Pancreas (tissue), 10 donors: ENCODE results near the gene IP6K1. TPM values are rescaled to one million over a fixed set of nuclear protein-coding genes. Genes with fewer than 3 reads are reported as not detected.
A peak's percentile ranks its signal among the peaks of the same experiment; 100 is the strongest.

Experiments used
- ATAC-seq, 4 donors: fragments of 200-7000 bp; cut with Tn5 transposase; one replicate each; pipeline versions ENCODE4 v1.8.0 to v1.9.1; 2020; ENCODE audit warnings: mild to moderate bottlenecking in 4 of 4, moderate library complexity in 4 of 4
- DNase-seq, 6 donors: peaks; one replicate each; pipeline ENCODE4 v3.0.0-alpha.2; 2020
- FAIRE-seq: peaks from 2 replicates; lab custom pipeline; 2012; peaks lifted over from hg19 to GRCh38; lab: Jason Lieb, UNC
- H3K27ac ChIP-seq, 4 donors: fragments of 200-600 bp; sonication (generic); 1 replicate in 3 of 4; 2 replicates in 1 of 4; pipeline versions ENCODE4 v1.5.0 to v1.8.0; 2020
- H3K27me3 ChIP-seq, 4 donors: fragments of 200-600 bp; one replicate each; pipeline ENCODE4 v1.8.0; 2021
- H3K36me3 ChIP-seq, 3 donors: fragments of 200-600 bp; sonication (generic) in 1 of 3; one replicate each; pipeline versions ENCODE4 v1.5.0 to v1.8.0; 2020 to 2021
- H3K4me1 ChIP-seq, 3 donors: fragments of 200-600 bp; one replicate each; pipeline ENCODE4 v1.8.0; 2021
- H3K4me3 ChIP-seq, 4 donors: fragments of 200-600 bp; sonication (generic) in 2 of 4; one replicate each; pipeline versions ENCODE4 v1.5.0 to v1.8.0; 2020 to 2021
- H3K9me3 ChIP-seq, 4 donors: fragments of 200-600 bp; one replicate each; pipeline ENCODE4 v1.8.0; 2021
- CTCF ChIP-seq, 4 donors: fragments of 200-600 bp; sonication (generic) in 3 of 4; IDR thresholded peaks; one replicate each; pipeline versions ENCODE4 v1.5.0 to v1.8.0; 2021; ENCODE audit warnings: antibody characterized with exemption in 4 of 4
- WGBS, 2 donors: extraction: QIAGEN DNeasy Blood & Tissue Kit; methylation state at CpG; one replicate each; pipeline ENCODE4 v1.1.7; 2013; 5-methylcytosine and 5-hydroxymethylcytosine counted together
- intact Hi-C, 3 donors: fragments of 100-400 bp; cut with DNase I; formaldehyde crosslinking; loops; one replicate each; pipeline versions ENCODE4 v1.11.1 to v1.14.2; 2022
- polyA plus RNA-seq, 2 donors: library from polyadenylated mRNA; stranded (reverse); fragments of 200-250 nt; gene quantifications; one replicate each; pipeline ENCODE4 v1.2.3, GENCODE V29; 2013
- total RNA-seq, 6 donors: library from RNA; stranded (reverse); fragmentation: NEBNext Ultra II Directional in 4 of 6; extraction: Animal tissue kit (Norgen Biotek cat#: 25700) in 4 of 6; gene quantifications; one replicate each; pipeline versions ENCODE4 v1.2.1 to v1.2.4, GENCODE V29; 2021 to 2023
- donor health status: healthy with polysubstance abuse.
- donor health status: DM: no; HTN: no; CAD: no; lungs with moderate emphysema.
- donor health status: DM: no; HTN: no; CAD: no.
- donor health status: control.
- donor health status: control.
- donor health status: Bipolar disorder and iron deficiency.
- donor health status: DM: yes; HTN: yes; CAD: no.
- donor health status: DM: no; HTN: no; CAD: no.
- donor health status: DM: no; HTN: no; CAD: no.
- donor health status: DM: yes; HTN: yes; CAD: no.

The IP6K1 gene
- total and polyA plus RNA-seq, 8 donors: 11.2 to 28.5 (median 15.2) TPM

GRCh38 chr3:49727154-49727923, 59.0 kb downstream of the IP6K1 start:
- peaks cover 4 to 10% (median 10%) of the 10 kb centered on the region in 3 donors for H3K4me1 ChIP-seq
- no peak overlapping the region for H3K27ac ChIP-seq
- DNase-seq: peak in 2 of 6 donors; percentile 13 to 71
- no peaks in the 10 kb centered on the region for H3K27me3 ChIP-seq
- TF ChIP-seq CTCF (IDR thresholded peaks at IDR 0.05): no peak
- H3K9me3 ChIP-seq: no peaks in the 10 kb centered on the region
- no peak for FAIRE-seq
- peaks cover 0 to 36% (median 8%) of the 10 kb centered on the region in 3 donors for H3K36me3 ChIP-seq
- 88 to 90% methylated on average over 19 of the region's 19 CpGs for WGBS, 2 donors
- ATAC-seq: no peak
- H3K4me3 ChIP-seq: no peak overlapping the region
- intact Hi-C loops: no loop called here

DNA sequence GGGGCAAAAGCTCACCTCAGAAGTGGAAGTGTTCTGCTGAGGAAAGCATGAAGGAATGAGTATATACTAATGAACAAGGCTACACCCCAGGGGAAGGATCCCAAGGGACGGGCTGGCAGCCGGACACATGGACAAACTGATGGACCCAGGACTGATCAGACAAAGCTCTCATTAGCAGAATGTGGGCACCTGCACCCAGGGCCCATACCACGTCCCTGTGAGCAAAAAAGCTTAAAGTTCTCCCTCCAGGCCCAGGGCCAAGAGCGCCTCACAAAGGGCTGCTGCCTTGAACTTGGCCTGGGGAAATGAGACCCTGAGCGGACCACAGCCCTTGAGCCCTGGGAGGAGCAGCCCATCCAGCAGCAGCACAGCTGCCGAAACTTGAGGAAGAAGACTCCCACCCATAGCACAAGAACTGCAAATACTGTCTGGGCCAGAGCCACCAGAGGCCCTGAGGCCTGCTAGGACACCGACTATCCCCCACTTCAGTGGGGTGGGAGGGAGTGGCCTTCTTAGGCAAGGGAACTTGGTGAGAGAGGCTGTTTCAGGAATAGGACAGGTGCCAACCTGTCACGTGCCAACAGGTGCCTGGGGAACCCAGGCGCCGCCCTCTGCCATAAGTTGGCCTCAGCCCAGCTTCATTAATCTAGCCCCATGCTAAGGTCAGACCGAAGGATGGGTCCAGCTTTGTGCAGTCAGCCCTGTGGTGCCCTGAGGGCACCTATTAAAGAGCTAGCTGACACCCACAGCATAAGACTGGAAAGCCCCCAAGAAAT, 60.2 kb downstream of the IP6K1 start:
- ATAC-seq (no peak), FAIRE-seq (no peak)
- intact Hi-C loops: no loop called here

DNA sequence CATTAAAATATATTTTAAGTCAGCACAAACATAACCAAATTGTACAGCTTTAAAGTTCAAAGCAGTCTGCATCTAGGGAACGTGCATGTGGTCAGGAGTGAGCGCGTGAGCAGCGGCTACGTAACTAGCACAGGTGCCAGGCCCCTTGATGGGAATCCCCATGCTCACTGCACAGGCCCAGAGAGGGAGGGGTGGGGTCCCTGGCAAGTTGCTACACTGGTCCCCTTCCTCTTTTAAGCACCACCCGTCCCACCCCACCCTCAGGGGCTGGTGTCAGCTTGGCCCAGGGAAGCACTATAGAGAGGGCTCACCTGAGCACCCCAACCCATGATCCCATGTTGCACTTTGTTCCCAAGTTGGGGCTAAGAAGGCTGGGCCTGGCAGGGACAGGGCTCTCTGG, 61.8 kb downstream of the IP6K1 start:
- FAIRE-seq: no peak
- 12 to 20% methylated on average over 6 of the region's 6 CpGs for WGBS, 2 donors
- Histone ChIP-seq H3K9me3 (no peaks in the 10 kb centered on the region), H3K4me3 (peak overlapping the region in 3 of 4 donors; percentile 96 to 100 (median 100)), H3K36me3 (peaks cover 0 to 20% (median 10%) of the 10 kb centered on the region in 3 donors), H3K27me3 (no peaks in the 10 kb centered on the region), H3K27ac (peak overlapping the region; percentile 94 to 100 (median 98)), H3K4me1 (peaks cover 4 to 17% (median 10%) of the 10 kb centered on the region in 3 donors)
- ATAC-seq: no peak
- no peak for TF ChIP-seq CTCF (IDR thresholded peaks at IDR 0.05)
- intact Hi-C loops: no loop called here
- peak in 5 of 6 donors; percentile 31 to 74 (median 56) for DNase-seq

More for the DNA sequence above, 60.2 kb downstream of the IP6K1 start:
- H3K27ac ChIP-seq: no peak overlapping the region
- DNase-seq: peak in 3 of 6 donors; percentile 34 to 65 (median 50)
- TF ChIP-seq CTCF (IDR thresholded peaks at IDR 0.05): no peak
- H3K4me3 ChIP-seq: no peak overlapping the region
- WGBS, 2 donors: 72 to 76% methylated on average over 11 of the region's 11 CpGs
- peaks cover 0 to 33% (median 10%) of the 10 kb centered on the region in 3 donors for H3K36me3 ChIP-seq
- H3K4me1 ChIP-seq: peaks cover 4 to 14% (median 10%) of the 10 kb centered on the region in 3 donors
- no peaks in the 10 kb centered on the region for H3K27me3 ChIP-seq
- H3K9me3 ChIP-seq: no peaks in the 10 kb centered on the region

DNA sequence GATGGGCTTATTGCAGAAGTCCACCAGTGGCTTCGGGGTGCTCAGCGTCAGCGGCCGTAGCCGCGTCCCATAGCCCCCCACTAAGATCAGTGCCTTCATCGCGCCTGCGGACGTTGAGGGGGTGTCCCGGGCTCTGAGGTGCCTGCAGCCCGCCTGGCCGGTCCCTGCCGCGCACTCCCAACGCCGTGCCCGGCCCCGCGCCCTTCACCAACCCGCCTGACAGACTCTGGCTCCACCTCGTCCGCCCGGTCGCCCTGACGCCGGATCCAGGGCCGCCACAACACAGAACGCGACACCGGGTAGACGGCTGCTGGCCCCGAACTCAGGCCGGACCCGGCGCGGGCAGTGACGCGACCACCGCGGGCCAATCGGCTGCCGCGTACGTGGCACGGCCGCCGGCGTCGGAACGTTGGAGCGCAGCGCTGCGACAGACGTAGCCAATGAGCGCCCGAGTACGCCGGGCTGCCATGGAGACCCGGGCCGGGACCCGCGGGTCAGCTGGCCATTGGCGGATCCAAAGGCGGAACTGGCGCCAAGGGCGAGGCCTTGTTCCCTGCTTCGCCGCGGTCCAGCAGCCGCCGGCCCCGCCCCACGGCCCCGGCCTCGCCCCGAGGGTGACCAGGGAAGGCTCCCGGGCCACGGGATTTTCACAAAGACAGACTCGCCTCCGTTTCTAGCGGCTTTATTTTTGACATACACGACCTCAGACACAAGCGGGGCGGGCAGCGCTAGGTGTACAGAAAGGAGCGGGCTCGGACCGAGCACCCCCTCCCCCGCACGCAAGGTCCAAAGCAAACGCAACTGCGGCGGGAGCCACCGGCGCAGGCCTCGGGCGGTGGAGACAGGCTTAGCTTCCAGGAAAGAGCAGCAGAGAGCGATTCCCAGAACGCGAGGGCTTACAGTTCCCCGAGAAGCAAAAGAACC, 62.5 kb downstream of the IP6K1 start, which contains the start of gene GMPPB:
GMPPB (minus strand) TSS at position 324 of the 924 bp plus-strand sequence; CDS start at position 99, 225 bp downstream.
- 0% methylated on average over 85 to 102 of the region's 102 CpGs for WGBS, 2 donors
- H3K36me3 ChIP-seq: peaks cover 0 to 20% (median 10%) of the 10 kb centered on the region in 3 donors

More for the DNA sequence above, 62.5 kb downstream of the IP6K1 start, which contains the start of gene GMPPB:
- no peaks in the 10 kb centered on the region for H3K27me3 ChIP-seq
- FAIRE-seq (no peak), DNase-seq (peak; percentile 97 to 99 (median 98)), ATAC-seq (peak; percentile 81 to 88 (median 84))
- peak within 1 kb of the TSS; percentile 94 to 100 (median 98) for H3K27ac ChIP-seq
- intact Hi-C loops: no loop called here
- H3K4me1 ChIP-seq: peaks cover 4 to 17% (median 10%) of the 10 kb centered on the region in 3 donors
- no peak for TF ChIP-seq CTCF (IDR thresholded peaks at IDR 0.05)
- no peaks in the 10 kb centered on the region for H3K9me3 ChIP-seq
- H3K4me3 ChIP-seq: peak within 1 kb of the TSS; percentile 90 to 100 (median 98)
